Esophagus (tissue), 2 donors: ENCODE measurements around the gene FAM240A. TPM values are rescaled to one million over a fixed set of nuclear protein-coding genes. Genes with fewer than 3 reads are reported as not detected.

Experiments
- H3K27ac ChIP-seq, 2 donors: one replicate each; pipeline ENCODE4 v1.5.1; 2013; ENCODE audit warnings: low read depth in 2 of 2, mild to moderate bottlenecking in 2 of 2, inconsistent platforms in 1 of 2, low read length in 1 of 2, moderate library complexity in 1 of 2
- H3K27me3 ChIP-seq, 2 donors: one replicate each; pipeline ENCODE4 v1.6.1; 2013; ENCODE audit warnings: low read length in 2 of 2, control low read depth in 1 of 2, mild to moderate bottlenecking in 1 of 2; ENCODE audit not compliant: insufficient read depth in 2 of 2, control insufficient read depth in 1 of 2
- H3K36me3 ChIP-seq, 2 donors: one replicate each; pipeline ENCODE4 v1.6.1; 2013; ENCODE audit warnings: low read length in 1 of 2; ENCODE audit not compliant: control insufficient read depth in 2 of 2, insufficient read depth in 2 of 2
- H3K4me1 ChIP-seq, 2 donors: one replicate each; pipeline ENCODE4 v1.6.1; 2013; ENCODE audit warnings: low read length in 1 of 2; ENCODE audit not compliant: control insufficient read depth in 2 of 2, insufficient read depth in 2 of 2
- H3K4me3 ChIP-seq, 2 donors: one replicate each; pipeline ENCODE4 v1.5.1; 2013; ENCODE audit warnings: low read length in 2 of 2, mild to moderate bottlenecking in 2 of 2, low read depth in 1 of 2, moderate library complexity in 1 of 2
- H3K9me3 ChIP-seq, 2 donors: one replicate each; pipeline ENCODE4 v1.6.1; 2013; ENCODE audit warnings: mild to moderate bottlenecking in 2 of 2, low read depth in 1 of 2, low read length in 1 of 2, moderate library complexity in 1 of 2; ENCODE audit not compliant: control insufficient read depth in 2 of 2, insufficient read depth in 1 of 2
- WGBS, 2 donors: extraction: QIAGEN DNeasy Blood & Tissue Kit; methylation state at CpG; one replicate each; pipeline ENCODE4 v1.1.7; 2013; 5-methylcytosine and 5-hydroxymethylcytosine counted together
- polyA plus RNA-seq, 2 donors: library from polyadenylated mRNA; stranded (reverse); fragments of 200-250 nt; gene quantifications; one replicate each; pipeline ENCODE4 v1.2.3, GENCODE V29; 2013
- donor health status: healthy with polysubstance abuse.
- donor health status: Bipolar disorder and iron deficiency.

FAM240A gene
- polyA plus RNA-seq, 2 donors: not detected

- no peak overlapping the region for H3K4me3 ChIP-seq
- H3K36me3 ChIP-seq: no peaks in the 10 kb centered on the region
- H3K4me1 ChIP-seq: no peaks in the 10 kb centered on the region
- peaks cover 0 to 3% of the 10 kb centered on the region in 2 donors for H3K9me3 ChIP-seq
- no peaks in the 10 kb centered on the region for H3K27me3 ChIP-seq
- no peak overlapping the region for H3K27ac ChIP-seq
These were observed 26.9 kb downstream of the FAM240A start for GRCh38 chr3:46639221-46639620.

GRCh38 chr3:46640927-46641326 lies 28.6 kb downstream of the FAM240A start:
- Histone ChIP-seq H3K4me1 (no peaks in the 10 kb centered on the region), H3K36me3 (no peaks in the 10 kb centered on the region), H3K9me3 (peaks cover 0 to 3% of the 10 kb centered on the region in 2 donors), H3K27me3 (no peaks in the 10 kb centered on the region), H3K27ac (no peak overlapping the region), H3K4me3 (no peak overlapping the region)
- 61 to 75% methylated on average over 3 of the region's 3 CpGs for WGBS, 2 donors

GRCh38 chr3:46642971-46643370 lies 30.6 kb downstream of the FAM240A start:
- no peaks in the 10 kb centered on the region for H3K4me1 ChIP-seq
- H3K27me3 ChIP-seq: no peaks in the 10 kb centered on the region
- no peaks in the 10 kb centered on the region for H3K36me3 ChIP-seq
- no peak overlapping the region for H3K4me3 ChIP-seq
- no peak overlapping the region for H3K27ac ChIP-seq
- WGBS, 2 donors: 79 to 87% methylated on average over 6 of the region's 6 CpGs
- H3K9me3 ChIP-seq: peaks cover 0 to 3% of the 10 kb centered on the region in 2 donors

GRCh38 chr3:46643701-46644100 lies 31.4 kb downstream of the FAM240A start:
- no peaks in the 10 kb centered on the region for H3K4me1 ChIP-seq
- no peaks in the 10 kb centered on the region for H3K36me3 ChIP-seq
- no peak overlapping the region for H3K4me3 ChIP-seq
- H3K9me3 ChIP-seq: peaks cover 0 to 3% of the 10 kb centered on the region in 2 donors
- no peaks in the 10 kb centered on the region for H3K27me3 ChIP-seq
- WGBS, 2 donors: 58 to 64% methylated on average over 1 of the region's 1 CpG
- H3K27ac ChIP-seq: no peak overlapping the region

- WGBS, 2 donors: 49 to 63% methylated on average over 6 of the region's 6 CpGs
- Histone ChIP-seq H3K36me3 (no peaks in the 10 kb centered on the region), H3K4me1 (no peaks in the 10 kb centered on the region), H3K9me3 (no peaks in the 10 kb centered on the region), H3K27ac (no peak overlapping the region), H3K27me3 (no peaks in the 10 kb centered on the region), H3K4me3 (no peak overlapping the region)
These were observed 34.4 kb downstream of the FAM240A start for GRCh38 chr3:46646700-46647099.

GRCh38 chr3:46648096-46648495 lies 35.8 kb downstream of the FAM240A start:
- Histone ChIP-seq H3K27me3 (no peaks in the 10 kb centered on the region), H3K36me3 (no peaks in the 10 kb centered on the region), H3K27ac (no peak overlapping the region), H3K4me1 (no peaks in the 10 kb centered on the region), H3K9me3 (no peaks in the 10 kb centered on the region), H3K4me3 (no peak overlapping the region)
- 59 to 96% methylated on average over 2 of the region's 2 CpGs for WGBS, 2 donors

- H3K4me1 ChIP-seq: no peaks in the 10 kb centered on the region
- H3K27me3 ChIP-seq: no peaks in the 10 kb centered on the region
- 84% methylated on average over 3 of the region's 3 CpGs for WGBS, 2 donors
- H3K36me3 ChIP-seq: no peaks in the 10 kb centered on the region
- H3K27ac ChIP-seq: no peak overlapping the region
- no peak overlapping the region for H3K4me3 ChIP-seq
- H3K9me3 ChIP-seq: no peaks in the 10 kb centered on the region
These were observed 37.1 kb downstream of the FAM240A start for GRCh38 chr3:46649436-46649835.

- Histone ChIP-seq H3K9me3 (no peaks in the 10 kb centered on the region), H3K27me3 (no peaks in the 10 kb centered on the region), H3K4me3 (no peak overlapping the region), H3K4me1 (no peaks in the 10 kb centered on the region), H3K27ac (no peak overlapping the region), H3K36me3 (no peaks in the 10 kb centered on the region)
- WGBS, 2 donors: 48 to 56% methylated on average over 1 of the region's 1 CpG
These were observed 38.8 kb downstream of the FAM240A start for GRCh38 chr3:46651084-46651483.

GRCh38 chr3:46655271-46655670 lies 42.9 kb downstream of the FAM240A start:
- Histone ChIP-seq H3K36me3 (no peaks in the 10 kb centered on the region), H3K27ac (no peak overlapping the region), H3K4me1 (peaks cover 0 to 4% of the 10 kb centered on the region in 2 donors), H3K9me3 (no peaks in the 10 kb centered on the region), H3K4me3 (no peak overlapping the region), H3K27me3 (no peaks in the 10 kb centered on the region)
- WGBS, 2 donors: 80 to 81% methylated on average over 6 of the region's 6 CpGs

GRCh38 chr3:46656778-46657556 lies 44.6 kb downstream of the FAM240A start:
- 79 to 83% methylated on average over 9 of the region's 9 CpGs for WGBS, 2 donors
- H3K27ac ChIP-seq: no peak overlapping the region
- peaks cover 3 to 15% of the 10 kb centered on the region in 2 donors for H3K4me1 ChIP-seq
- no peak overlapping the region for H3K4me3 ChIP-seq
- H3K27me3 ChIP-seq: no peaks in the 10 kb centered on the region
- no peaks in the 10 kb centered on the region for H3K9me3 ChIP-seq
- H3K36me3 ChIP-seq: no peaks in the 10 kb centered on the region
